GM18517 (cell line): ENCODE results near the gene FNDC5.

Experiments used
- ATAC-seq: cut with Tn5 transposase; IDR thresholded peaks from one replicate; pipeline ENCODE4 v1.9.1; 2021; ENCODE audit warnings: mild to moderate bottlenecking, moderate library complexity; ENCODE audit not compliant: unreplicated experiment

The FNDC5 gene

GRCh38 chr1:32897082-32898049 is 26.7 kb upstream of the FNDC5 start:
- no peak for ATAC-seq

GRCh38 chr1:32896451-32896850 is 25.7 kb upstream of the FNDC5 start:
- ATAC-seq: no peak

GRCh38 chr1:32895325-32896215 is 24.9 kb upstream of the FNDC5 start:
- no peak for ATAC-seq

GRCh38 chr1:32894681-32895080 is 24.0 kb upstream of the FNDC5 start:
- no peak for ATAC-seq

GRCh38 chr1:32894019-32894600 is 23.4 kb upstream of the FNDC5 start:
- ATAC-seq: no peak

- no peak for ATAC-seq
Observed at GRCh38 chr1:32893198-32894018, 22.7 kb upstream of the FNDC5 start.

GRCh38 chr1:32892368-32893197 is 21.9 kb upstream of the FNDC5 start:
- ATAC-seq: no peak

- no peak for ATAC-seq
Observed at GRCh38 chr1:32891630-32892029, 20.9 kb upstream of the FNDC5 start.

GRCh38 chr1:32891241-32891570 is 20.5 kb upstream of the FNDC5 start:
- no peak for ATAC-seq

GRCh38 chr1:32890516-32891240 is 20.0 kb upstream of the FNDC5 start:
- ATAC-seq: no peak

GRCh38 chr1:32889731-32890278 is 19.1 kb upstream of the FNDC5 start:
- ATAC-seq: no peak

- ATAC-seq: no peak
Observed at GRCh38 chr1:32888677-32889420, 18.1 kb upstream of the FNDC5 start.

- ATAC-seq: no peak
Observed at GRCh38 chr1:32888134-32888533, 17.4 kb upstream of the FNDC5 start.

- ATAC-seq: no peak
Observed at GRCh38 chr1:32887623-32888022, 16.9 kb upstream of the FNDC5 start.

- ATAC-seq: no peak
Observed at GRCh38 chr1:32886828-32887414, 16.2 kb upstream of the FNDC5 start.

- ATAC-seq: no peak
Observed at GRCh38 chr1:32886004-32886827, 15.5 kb upstream of the FNDC5 start, which contains the start of gene HPCA. HPCA (plus strand) TSS chr1:32886491; CDS start chr1:32888899, 2,408 bp downstream.

GRCh38 chr1:32885676-32886003 is 14.9 kb upstream of the FNDC5 start:
- ATAC-seq: no peak
